ENCODE data around the gene SYT5. TPM values are rescaled to one million over a fixed set of nuclear protein-coding genes. Genes with fewer than 3 reads are reported as not detected.

The SYT5 gene
- total and polyA plus RNA-seq, 10 of the 15 experiments (the other 5 are each of a cell fraction or from before 2014, with no cell fraction given): 0.04 to 0.79 (median 0.26) TPM; not detected in 7

- ChIA-PET CTCF (no interaction called here), SMC1A (ENCODE audit: uncharacterized antibody, unreplicated experiment) (no interaction called here), POLR2A (interaction anchor here (0.9 kb wide), 1 partner anchor 27 kb away, joined by 3 read pairs; no protein-coding TSS in a partner anchor), RAD21 (ENCODE audit: unreplicated experiment) (no interaction called here)
- H3K36me3 ChIP-seq (ENCODE audit: control insufficient read depth in 2 of 2, insufficient read depth in 2 of 2, low read length in 1 of 2): peaks cover 4 to 41% of the 10 kb centered on the region in 2 experiments; a peak in 3 of 4 replicates
- ATAC-seq (no peak), FAIRE-seq (no peak), DNase-seq (ENCODE audit: low read depth, low spot score) (no peak)
- no peaks in the 10 kb centered on the region for H3K4me1 ChIP-seq (ENCODE audit: control insufficient read depth, insufficient read depth, low read length)
- H3K4me3 ChIP-seq: no peak overlapping the region
- intact Hi-C loops (cut with micrococcal nuclease; ENCODE audit: unreplicated experiment) (no loop called here), in situ Hi-C loops (cut with MboI) (no loop called here)
- no peak overlapping the region for H2AFZ ChIP-seq (ENCODE audit: control insufficient read depth, low read depth, low read length)
- no peak overlapping the region for H3K27ac ChIP-seq (ENCODE audit: control insufficient read depth, insufficient read depth)
- no TSS peak for BruUV-seq (replicated peaks)
- no peak overlapping the region for H3K4me2 ChIP-seq (ENCODE audit: control insufficient read depth, insufficient read depth)
- H3K79me2 ChIP-seq (ENCODE audit: control insufficient read depth, insufficient read depth, low read length): no peaks in the 10 kb centered on the region
- peaks cover 3% of the 10 kb centered on the region; the same call in 1 of the 2 replicates for H4K20me1 ChIP-seq (ENCODE audit: control insufficient read depth, insufficient read depth)
- no peaks in the 10 kb centered on the region for H3K9me3 ChIP-seq (replicated peaks; ENCODE audit: control insufficient read depth, insufficient read depth, low read length)
- 81% methylated on average over 15 of the region's 17 CpGs for WGBS (ENCODE audit: insufficient coverage, insufficient replicate concordance, low lambda C conversion rate, missing lambda C conversion rate)
- TF ChIP-seq ELK1 (IDR thresholded peaks at IDR 0.05; ENCODE audit: low read depth, low read length) (no peak), JUND (IDR thresholded peaks at IDR 0.05; ENCODE audit: low read depth, low read length) (no peak), ZSCAN29 (IDR thresholded peaks at IDR 0.05) (no peak), GABPA (IDR thresholded peaks at IDR 0.05; ENCODE audit: low read depth) (no peak), CHD1 (IDR thresholded peaks at IDR 0.05; ENCODE audit: low read depth, low read length) (no peak), TBL1XR1 (IDR thresholded peaks at IDR 0.05; ENCODE audit: low read depth, low read length) (no peak), BACH1 (IDR thresholded peaks at IDR 0.05; ENCODE audit: borderline replicate concordance) (no peak), ZNF687 (IDR thresholded peaks at IDR 0.05) (no peak), CHD2 (IDR thresholded peaks at IDR 0.05; ENCODE audit: borderline replicate concordance, low read depth, low read length) (no peak), TAF1 (IDR thresholded peaks at IDR 0.05; ENCODE audit: borderline replicate concordance, low read depth, low read length) (no peak)
- H3K27me3 ChIP-seq (replicated peaks in 1 of 2; ENCODE audit: control insufficient read depth in 2 of 2, insufficient read depth in 2 of 2, low read length in 1 of 2): no peaks in the 10 kb centered on the region
- H3K9ac ChIP-seq (ENCODE audit: control insufficient read depth, insufficient read depth, low read length): no peak overlapping the region
Observed at GRCh38 chr19:55228015-55228391, 47.9 kb upstream of the SYT5 start.
